K562 (cell line): ENCODE results near the gene SURF6. TPM values are rescaled to one million over a fixed set of nuclear protein-coding genes. Genes with fewer than 3 reads are reported as not detected.

ENCODE experiments used
- CEBPG ChIP-seq, 3 experiments: fragments of 200-800 bp in 1 of 3; sonication (Bioruptor generic) in 1 of 3; sonication (generic) in 1 of 3; formaldehyde crosslinking in 1 of 3; IDR thresholded peaks in 2 of 3; conservative IDR thresholded peaks in 1 of 3; 2 replicates each; pipeline versions ENCODE4 v1.6.1 to v1.8.0; 2016 to 2022; ENCODE audit warnings: missing compliant biosample characterization in 2 of 3, missing genetic modification characterization in 2 of 3, mild to moderate bottlenecking in 1 of 3, missing genetic modification reagents in 1 of 3
- DACH1 ChIP-seq: fragments of 450-650 bp; IDR thresholded peaks from 2 replicates; pipeline ENCODE4 v1.6.1; 2018; ENCODE audit not compliant: partially characterized antibody
- EP300 ChIP-seq: IDR thresholded peaks from 2 replicates; pipeline ENCODE4 v1.6.1; 2012; ENCODE audit warnings: low read length, improper control_type of control experiment
- FOXA3 ChIP-seq, 2 experiments: fragments of 450-650 bp in 1 of 2; sonication (generic) in 1 of 2; formaldehyde crosslinking; IDR thresholded peaks in 1 of 2; conservative IDR thresholded peaks in 1 of 2; 2 replicates each; pipeline versions ENCODE4 v1.4.0 to v1.8.0; 2020 to 2022; ENCODE audit warnings: mild to moderate bottlenecking in 2 of 2, missing genetic modification reagents in 1 of 2
- FOXP1 ChIP-seq: sonication (generic); formaldehyde crosslinking; IDR thresholded peaks from 2 replicates; pipeline ENCODE4 v1.8.0; 2022; ENCODE audit warnings: mild to moderate bottlenecking, missing genetic modification reagents
- FUS ChIP-seq: fragments of 200-400 bp; formaldehyde crosslinking; optimal IDR thresholded peaks from 2 replicates; pipeline ENCODE3; 2017; ENCODE audit warnings: low read depth, low read length
- HNRNPLL ChIP-seq: fragments of 200-400 bp; formaldehyde crosslinking; IDR thresholded peaks from 2 replicates; pipeline ENCODE4 v1.6.1; 2017; ENCODE audit warnings: low read length, low read depth, mild to moderate bottlenecking; ENCODE audit not compliant: poor library complexity, severe bottlenecking
- NR2C1 ChIP-seq, 2 experiments: fragments of 450-650 bp; IDR thresholded peaks; 2 replicates each; pipeline ENCODE4 v1.6.1; 2017; ENCODE audit warnings: mild to moderate bottlenecking in 2 of 2, antibody characterized with exemption in 1 of 2, inconsistent platforms in 1 of 2, missing compliant biosample characterization in 1 of 2, missing genetic modification characterization in 1 of 2
- RBBP5 ChIP-seq: fragments of 200-600 bp; sonication (generic); IDR thresholded peaks from 2 replicates; pipeline ENCODE4 v1.6.1; 2012; ENCODE audit warnings: borderline replicate concordance, mild to moderate bottlenecking, low read length, control low read depth, inconsistent platforms; ENCODE audit not compliant: insufficient read depth, poor library complexity, severe bottlenecking
- SMAD1 ChIP-seq: fragments of 150-350 bp; IDR thresholded peaks from 2 replicates; pipeline ENCODE4 v1.6.1; 2014; ENCODE audit warnings: low read length, low read depth; ENCODE audit not compliant: partially characterized antibody
- TGIF2 ChIP-seq: sonication (generic); formaldehyde crosslinking; IDR thresholded peaks from 2 replicates; pipeline ENCODE4 v1.8.1; 2022; ENCODE audit warnings: mild to moderate bottlenecking, missing genetic modification reagents, moderate library complexity
- ZBTB17 ChIP-seq: fragments of 450-650 bp; formaldehyde crosslinking; IDR thresholded peaks from 2 replicates; pipeline ENCODE4 v1.4.0; 2020; ENCODE audit warnings: mild to moderate bottlenecking
- ZNF12 ChIP-seq: sonication (generic); formaldehyde crosslinking; IDR thresholded peaks from 2 replicates; pipeline ENCODE4 v1.4.0; 2020; ENCODE audit warnings: mild to moderate bottlenecking, missing genetic modification reagents
- ZNF311 ChIP-seq: fragments of 250-450 bp; sonication (Bioruptor Pico); IDR thresholded peaks from 2 replicates; pipeline ENCODE4 v1.4.0; 2020; ENCODE audit warnings: mild to moderate bottlenecking, moderate library complexity
- polyA plus RNA-seq, 8 experiments: library from polyadenylated mRNA; depleted of rRNA in 4 of 8; stranded (reverse) in 5 of 8; unstranded in 3 of 8; fragments of >200 nt; fragmentation: Nextera tagmentation in 2 of 8; fragmentation: Illumina TruSeq in 1 of 8; extraction: Ambion mirVana in 2 of 8; extraction: Trizol in 1 of 8; gene quantifications; 2 replicates each; pipeline versions ENCODE4 v1.2.1 to v1.2.3, GENCODE V29; 2011 to 2014; ENCODE audit warnings: inconsistent platforms in 1 of 8, missing spikeins in 1 of 8
- total RNA-seq, 7 experiments: library from RNA; depleted of rRNA in 6 of 7; stranded (reverse); fragments of >200 nt in 6 of 7; fragmentation: Illumina TruSeq in 2 of 7; extraction: Trizol in 2 of 7; gene quantifications; 2 replicates each; pipeline versions ENCODE4 v1.2.1 to v1.2.3, GENCODE V29; 2011 to 2021; ENCODE audit warnings: low replicate concordance in 1 of 7
- TF ChIP-seq, protein P1 (sequence below): fragments of 250-450 bp; sonication (Bioruptor Pico); IDR thresholded peaks from 2 replicates; pipeline ENCODE4 v1.5.0; 2021
- TF ChIP-seq, protein P2 (sequence below): fragments of 450-650 bp; IDR thresholded peaks from 2 replicates; pipeline ENCODE4 v1.6.1; 2016; ENCODE audit warnings: low read depth, mild to moderate bottlenecking, moderate library complexity
- TF ChIP-seq, protein P3 (sequence below): fragments of 450-650 bp; formaldehyde crosslinking; IDR thresholded peaks from 2 replicates; pipeline ENCODE4 v1.4.0; 2020; ENCODE audit warnings: mild to moderate bottlenecking, moderate library complexity
- TF ChIP-seq, protein P4 (sequence below): fragments of 450-650 bp; IDR thresholded peaks from 2 replicates; pipeline ENCODE4 v1.7.0; 2016; ENCODE audit warnings: borderline replicate concordance
- TF ChIP-seq, protein P5 (sequence below): fragments of 450-650 bp; formaldehyde crosslinking; conservative IDR thresholded peaks from 2 replicates; pipeline ENCODE4 v1.4.0; 2022; ENCODE audit warnings: mild to moderate bottlenecking, missing genetic modification characterization

The SURF6 gene
- total and polyA plus RNA-seq, 9 of the 15 experiments (the other 6 are each of a cell fraction or from before 2014, with no cell fraction given) = 1.4 to 68.3 (median 14.7) TPM

DNA sequence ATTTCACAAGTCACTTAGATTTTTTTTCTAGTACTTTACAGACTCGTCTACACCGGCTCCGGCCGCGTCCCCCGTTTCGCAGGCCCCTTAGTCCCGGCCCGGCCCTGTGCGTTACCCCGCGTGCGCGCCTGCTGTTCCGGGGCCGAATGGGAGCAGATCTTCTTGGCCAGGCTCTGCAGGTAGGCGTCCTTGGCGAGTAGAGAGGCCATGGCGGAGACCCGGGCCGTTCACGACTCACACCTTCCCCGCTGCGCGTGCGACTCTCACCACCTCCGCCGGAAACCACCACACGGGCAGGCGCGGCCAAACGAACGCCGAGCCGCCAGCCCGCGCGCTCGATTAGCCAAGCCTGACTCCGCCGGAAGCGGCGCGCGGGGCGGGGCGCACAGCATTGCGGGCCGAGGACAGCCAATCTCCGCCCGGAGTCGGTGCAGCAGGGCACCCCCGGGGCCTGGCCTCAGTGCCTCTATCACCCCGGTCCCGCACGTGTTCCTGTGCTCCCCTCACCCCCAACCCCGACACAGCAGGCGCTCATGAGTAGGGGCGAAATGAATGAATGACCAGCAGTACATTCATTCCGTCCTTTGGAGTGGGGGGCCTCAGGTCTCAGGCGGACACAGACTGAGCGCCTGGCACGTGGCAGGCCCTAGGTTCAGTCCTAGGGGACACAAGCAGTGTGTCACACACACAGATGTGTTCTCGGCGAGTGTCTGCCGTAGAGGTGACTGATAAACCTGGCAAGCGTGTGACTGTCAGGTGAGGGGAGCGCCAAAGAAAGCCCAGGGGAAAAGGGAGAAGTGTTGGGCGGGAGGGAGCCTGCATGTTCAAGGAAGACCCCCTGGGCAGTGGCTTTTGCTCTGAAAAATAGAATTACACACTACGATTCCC is at the start of gene SURF6 (continued):
- TF ChIP-seq, protein P1, sequence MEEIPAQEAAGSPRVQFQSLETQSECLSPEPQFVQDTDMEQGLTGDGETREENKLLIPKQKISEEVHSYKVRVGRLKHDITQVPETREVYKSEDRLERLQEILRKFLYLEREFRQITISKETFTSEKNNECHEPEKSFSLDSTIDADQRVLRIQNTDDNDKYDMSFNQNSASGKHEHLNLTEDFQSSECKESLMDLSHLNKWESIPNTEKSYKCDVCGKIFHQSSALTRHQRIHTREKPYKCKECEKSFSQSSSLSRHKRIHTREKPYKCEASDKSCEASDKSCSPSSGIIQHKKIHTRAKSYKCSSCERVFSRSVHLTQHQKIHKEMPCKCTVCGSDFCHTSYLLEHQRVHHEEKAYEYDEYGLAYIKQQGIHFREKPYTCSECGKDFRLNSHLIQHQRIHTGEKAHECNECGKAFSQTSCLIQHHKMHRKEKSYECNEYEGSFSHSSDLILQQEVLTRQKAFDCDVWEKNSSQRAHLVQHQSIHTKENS (CRISPR knock-in tag) = no peak
- TF ChIP-seq RBBP5 (peak; percentile 93), ZBTB17 (CRISPR knock-in tag) (peak; percentile 100), TGIF2 (CRISPR knock-in tag) (peak; percentile 54; the same call in 1 of the 2 replicates), ZNF12 (CRISPR knock-in tag) (0 out of 2 replicates have a peak, but pooled peaks have one; percentile 49), HNRNPLL (peak; percentile 53), EP300 (peak; percentile 41; the same call in 1 of the 2 replicates), FUS (peak; percentile 89), DACH1 (peak; percentile 60), FOXA3 (CRISPR knock-in tag; conservative IDR thresholded peaks at IDR 0.05 in 1 of 2, IDR thresholded peaks at IDR 0.05 in 1 of 2) (peak in 1 of 2 experiments; percentile 61; a peak in 1 of 4 replicates), FOXP1 (CRISPR knock-in tag) (peak; percentile 94), ZNF311 (no peak), SMAD1 (peak; percentile 39), NR2C1 (IDR thresholded peaks at IDR 0.05) (no peak), NR2C1 (tag; IDR thresholded peaks at IDR 0.05) (peak; percentile 41; the same call in 1 of the 2 replicates), CEBPG (CRISPR knock-in tag; IDR thresholded peaks at IDR 0.05) (0 out of 2 replicates have a peak, but pooled peaks have one; percentile 4), CEBPG (tag; conservative IDR thresholded peaks at IDR 0.05 in 1 of 2, IDR thresholded peaks at IDR 0.05 in 1 of 2) (no peak)
- TF ChIP-seq, protein P2, sequence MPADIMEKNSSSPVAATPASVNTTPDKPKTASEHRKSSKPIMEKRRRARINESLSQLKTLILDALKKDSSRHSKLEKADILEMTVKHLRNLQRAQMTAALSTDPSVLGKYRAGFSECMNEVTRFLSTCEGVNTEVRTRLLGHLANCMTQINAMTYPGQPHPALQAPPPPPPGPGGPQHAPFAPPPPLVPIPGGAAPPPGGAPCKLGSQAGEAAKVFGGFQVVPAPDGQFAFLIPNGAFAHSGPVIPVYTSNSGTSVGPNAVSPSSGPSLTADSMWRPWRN = no peak
- TF ChIP-seq, protein P3, sequence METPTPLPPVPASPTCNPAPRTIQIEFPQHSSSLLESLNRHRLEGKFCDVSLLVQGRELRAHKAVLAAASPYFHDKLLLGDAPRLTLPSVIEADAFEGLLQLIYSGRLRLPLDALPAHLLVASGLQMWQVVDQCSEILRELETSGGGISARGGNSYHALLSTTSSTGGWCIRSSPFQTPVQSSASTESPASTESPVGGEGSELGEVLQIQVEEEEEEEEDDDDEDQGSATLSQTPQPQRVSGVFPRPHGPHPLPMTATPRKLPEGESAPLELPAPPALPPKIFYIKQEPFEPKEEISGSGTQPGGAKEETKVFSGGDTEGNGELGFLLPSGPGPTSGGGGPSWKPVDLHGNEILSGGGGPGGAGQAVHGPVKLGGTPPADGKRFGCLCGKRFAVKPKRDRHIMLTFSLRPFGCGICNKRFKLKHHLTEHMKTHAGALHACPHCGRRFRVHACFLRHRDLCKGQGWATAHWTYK (CRISPR knock-in tag) = peak; percentile 96
- TF ChIP-seq, protein P4, sequence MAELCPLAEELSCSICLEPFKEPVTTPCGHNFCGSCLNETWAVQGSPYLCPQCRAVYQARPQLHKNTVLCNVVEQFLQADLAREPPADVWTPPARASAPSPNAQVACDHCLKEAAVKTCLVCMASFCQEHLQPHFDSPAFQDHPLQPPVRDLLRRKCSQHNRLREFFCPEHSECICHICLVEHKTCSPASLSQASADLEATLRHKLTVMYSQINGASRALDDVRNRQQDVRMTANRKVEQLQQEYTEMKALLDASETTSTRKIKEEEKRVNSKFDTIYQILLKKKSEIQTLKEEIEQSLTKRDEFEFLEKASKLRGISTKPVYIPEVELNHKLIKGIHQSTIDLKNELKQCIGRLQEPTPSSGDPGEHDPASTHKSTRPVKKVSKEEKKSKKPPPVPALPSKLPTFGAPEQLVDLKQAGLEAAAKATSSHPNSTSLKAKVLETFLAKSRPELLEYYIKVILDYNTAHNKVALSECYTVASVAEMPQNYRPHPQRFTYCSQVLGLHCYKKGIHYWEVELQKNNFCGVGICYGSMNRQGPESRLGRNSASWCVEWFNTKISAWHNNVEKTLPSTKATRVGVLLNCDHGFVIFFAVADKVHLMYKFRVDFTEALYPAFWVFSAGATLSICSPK = no peak
- TF ChIP-seq, protein P5, sequence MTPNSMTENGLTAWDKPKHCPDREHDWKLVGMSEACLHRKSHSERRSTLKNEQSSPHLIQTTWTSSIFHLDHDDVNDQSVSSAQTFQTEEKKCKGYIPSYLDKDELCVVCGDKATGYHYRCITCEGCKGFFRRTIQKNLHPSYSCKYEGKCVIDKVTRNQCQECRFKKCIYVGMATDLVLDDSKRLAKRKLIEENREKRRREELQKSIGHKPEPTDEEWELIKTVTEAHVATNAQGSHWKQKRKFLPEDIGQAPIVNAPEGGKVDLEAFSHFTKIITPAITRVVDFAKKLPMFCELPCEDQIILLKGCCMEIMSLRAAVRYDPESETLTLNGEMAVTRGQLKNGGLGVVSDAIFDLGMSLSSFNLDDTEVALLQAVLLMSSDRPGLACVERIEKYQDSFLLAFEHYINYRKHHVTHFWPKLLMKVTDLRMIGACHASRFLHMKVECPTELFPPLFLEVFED (CRISPR knock-in tag) = no peak
